ENCODE results near the gene PIGQ.
A peak's percentile ranks its signal among the peaks of the same experiment; 100 is the strongest.

The PIGQ gene

GRCh38 chr16:528111-529011 is 41.4 kb upstream of the PIGQ start:
- no peak for ATAC-seq (replicated peaks; ENCODE audit: extremely low read depth, poor library complexity, severe bottlenecking)
- Mint-ChIP-seq H3K4me1 (peaks cover 34% of the 10 kb centered on the region), H3K36me3 (ENCODE audit: insufficient read depth) (peaks cover 14% of the 10 kb centered on the region), H3K4me3 (peak overlapping the region; percentile 88), H3K27me3 (no peaks in the 10 kb centered on the region), H3K9me3 (no peaks in the 10 kb centered on the region), H3K27ac (ENCODE audit: low read depth) (peak overlapping the region; percentile 90)
- DNase-seq (ENCODE audit: low spot score in 2 of 2): no peak

DNA sequence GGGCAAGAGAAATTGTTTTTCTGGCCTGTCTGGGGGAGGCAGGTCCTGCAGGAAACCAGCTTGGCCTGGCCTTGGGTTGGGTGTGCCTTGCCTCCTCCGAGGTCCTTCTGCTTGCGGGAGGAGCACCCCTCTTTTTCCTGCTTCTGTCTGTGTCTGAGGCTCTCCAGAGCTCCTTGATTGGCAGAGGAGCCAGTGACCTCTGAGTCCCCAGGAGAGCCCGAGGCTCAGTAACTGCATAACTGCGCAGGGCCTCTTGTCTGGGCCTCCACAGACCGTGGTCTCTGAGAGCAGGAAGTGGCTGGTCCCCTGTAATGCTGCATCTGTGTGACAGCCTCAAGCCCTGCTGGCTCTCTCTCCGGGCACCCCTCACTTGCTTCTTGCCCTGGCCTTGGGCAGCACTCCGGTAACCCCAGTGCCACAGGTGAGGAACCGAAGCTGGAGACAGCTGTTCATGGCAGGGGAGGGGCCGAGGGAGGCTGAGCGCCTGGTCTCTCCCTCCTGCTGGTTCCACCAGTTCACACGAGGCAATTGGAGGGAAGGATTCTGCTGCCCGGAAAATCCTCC is 40.7 kb upstream of the PIGQ start:
- Mint-ChIP-seq H3K36me3 (ENCODE audit: insufficient read depth) (peaks cover 14% of the 10 kb centered on the region), H3K27me3 (no peaks in the 10 kb centered on the region), H3K4me1 (peaks cover 34% of the 10 kb centered on the region), H3K4me3 (peak overlapping the region; percentile 88), H3K9me3 (no peaks in the 10 kb centered on the region), H3K27ac (ENCODE audit: low read depth) (peak overlapping the region; percentile 90)
- ATAC-seq (replicated peaks; ENCODE audit: extremely low read depth, poor library complexity, severe bottlenecking): peak; percentile 16
- peak in 1 of 2 donors; percentile 31 for DNase-seq (ENCODE audit: low spot score in 2 of 2)

DNA sequence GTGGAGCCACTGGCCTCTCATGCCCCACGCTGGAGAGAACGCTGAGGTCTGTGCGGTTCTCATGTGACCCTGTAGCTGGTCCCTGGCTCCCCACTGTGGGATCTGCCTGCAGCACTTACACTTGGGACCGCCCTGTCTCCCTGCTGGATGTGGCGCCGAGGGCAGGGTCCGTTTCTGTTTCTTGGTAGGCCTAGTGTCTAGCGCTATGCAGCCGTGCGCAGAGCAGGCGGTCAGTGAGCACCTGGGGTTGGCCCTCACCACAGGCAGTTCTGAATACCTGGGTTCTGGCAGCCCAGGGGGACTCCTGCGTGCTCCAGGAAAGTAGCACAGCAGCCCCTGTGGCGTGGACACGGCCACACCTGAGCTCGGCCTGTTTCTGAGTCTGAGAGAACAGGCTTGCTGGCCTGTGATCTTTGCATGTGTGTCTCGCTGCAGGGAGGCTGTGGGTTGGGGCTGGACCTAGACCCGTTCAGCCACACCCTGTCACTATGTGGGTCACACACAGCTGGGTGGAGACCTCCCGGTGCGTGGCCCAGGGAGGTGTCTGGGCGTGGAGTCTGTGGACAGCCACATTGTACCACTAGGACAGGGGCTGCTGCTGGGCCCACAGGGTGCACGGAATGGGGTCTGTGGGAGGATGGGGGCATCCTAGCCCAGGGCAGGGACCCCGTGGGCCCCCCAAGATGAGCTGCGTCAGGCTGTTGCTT is 39.5 kb upstream of the PIGQ start:
- peaks cover 33% of the 10 kb centered on the region for H3K4me1 Mint-ChIP-seq
- H3K36me3 Mint-ChIP-seq (ENCODE audit: insufficient read depth): peaks cover 12% of the 10 kb centered on the region
- ATAC-seq (replicated peaks; ENCODE audit: extremely low read depth, poor library complexity, severe bottlenecking) (no peak), DNase-seq (ENCODE audit: low spot score in 2 of 2) (no peak)
- no peaks in the 10 kb centered on the region for H3K9me3 Mint-ChIP-seq
- no peaks in the 10 kb centered on the region for H3K27me3 Mint-ChIP-seq
- H3K27ac Mint-ChIP-seq (ENCODE audit: low read depth): no peak overlapping the region
- H3K4me3 Mint-ChIP-seq: peak overlapping the region; percentile 88

GRCh38 chr16:531494-532125 is 38.2 kb upstream of the PIGQ start:
- DNase-seq (ENCODE audit: low spot score in 2 of 2): no peak
- Mint-ChIP-seq H3K27ac (ENCODE audit: low read depth) (peak overlapping the region; percentile 29), H3K9me3 (no peaks in the 10 kb centered on the region), H3K36me3 (ENCODE audit: insufficient read depth) (peaks cover 11% of the 10 kb centered on the region), H3K27me3 (no peaks in the 10 kb centered on the region), H3K4me1 (peaks cover 21% of the 10 kb centered on the region), H3K4me3 (no peak overlapping the region)
- ATAC-seq (replicated peaks; ENCODE audit: extremely low read depth, poor library complexity, severe bottlenecking): no peak

- DNase-seq (ENCODE audit: low spot score in 2 of 2) (no peak), ATAC-seq (replicated peaks; ENCODE audit: extremely low read depth, poor library complexity, severe bottlenecking) (no peak)
- H3K36me3 Mint-ChIP-seq (ENCODE audit: insufficient read depth): peaks cover 7% of the 10 kb centered on the region
- no peak overlapping the region for H3K4me3 Mint-ChIP-seq
- H3K4me1 Mint-ChIP-seq: peaks cover 17% of the 10 kb centered on the region
- no peaks in the 10 kb centered on the region for H3K27me3 Mint-ChIP-seq
- no peaks in the 10 kb centered on the region for H3K9me3 Mint-ChIP-seq
- H3K27ac Mint-ChIP-seq (ENCODE audit: low read depth): no peak overlapping the region
These were observed 36.2 kb upstream of the PIGQ start for GRCh38 chr16:533391-534123.

- H3K4me1 Mint-ChIP-seq: peaks cover 15% of the 10 kb centered on the region
- no peaks in the 10 kb centered on the region for H3K9me3 Mint-ChIP-seq
- H3K27ac Mint-ChIP-seq (ENCODE audit: low read depth): no peak overlapping the region
- ATAC-seq (replicated peaks; ENCODE audit: extremely low read depth, poor library complexity, severe bottlenecking): no peak
- no peak overlapping the region for H3K4me3 Mint-ChIP-seq
- DNase-seq (ENCODE audit: low spot score in 2 of 2): no peak
- no peaks in the 10 kb centered on the region for H3K27me3 Mint-ChIP-seq
- H3K36me3 Mint-ChIP-seq (ENCODE audit: insufficient read depth): peaks cover 3% of the 10 kb centered on the region
These were observed 35.6 kb upstream of the PIGQ start for GRCh38 chr16:534135-534534.

DNA sequence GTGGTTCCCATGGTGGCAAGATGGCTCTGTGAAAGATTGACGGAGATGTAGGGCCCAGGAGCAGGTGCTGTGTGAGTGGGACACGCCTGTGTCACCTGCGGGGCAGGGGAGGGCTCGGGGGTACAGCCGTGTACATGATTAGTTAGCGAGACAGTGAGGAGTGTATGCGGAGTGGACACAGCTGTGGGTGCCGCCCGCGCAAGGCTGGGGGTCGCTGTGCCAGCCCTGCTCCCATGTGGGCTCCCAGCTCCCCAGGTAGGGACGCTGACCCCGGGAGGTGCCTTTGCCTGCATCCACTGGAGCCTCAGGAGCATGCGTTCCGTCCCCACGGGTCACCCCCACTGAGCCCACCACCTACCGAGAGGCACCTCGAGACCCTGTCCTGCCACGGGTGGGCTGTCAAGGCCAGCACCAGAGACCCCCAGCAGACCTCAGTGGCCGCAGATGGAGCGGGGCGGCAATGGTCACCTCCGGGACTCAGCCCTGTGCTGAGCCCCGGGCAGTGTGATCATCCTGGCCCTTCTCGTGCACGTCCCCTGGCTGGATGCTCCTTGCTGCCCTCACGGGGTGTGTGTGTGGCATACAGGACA is 34.8 kb upstream of the PIGQ start:
- Mint-ChIP-seq H3K4me1 (peaks cover 11% of the 10 kb centered on the region), H3K36me3 (ENCODE audit: insufficient read depth) (peaks cover 3% of the 10 kb centered on the region), H3K27me3 (no peaks in the 10 kb centered on the region), H3K27ac (ENCODE audit: low read depth) (no peak overlapping the region), H3K9me3 (no peaks in the 10 kb centered on the region), H3K4me3 (no peak overlapping the region)
- no peak for ATAC-seq (replicated peaks; ENCODE audit: extremely low read depth, poor library complexity, severe bottlenecking)
- DNase-seq (ENCODE audit: low spot score in 2 of 2): no peak

GRCh38 chr16:535446-536405 is 34.0 kb upstream of the PIGQ start:
- H3K4me1 Mint-ChIP-seq: peaks cover 4% of the 10 kb centered on the region
- no peaks in the 10 kb centered on the region for H3K9me3 Mint-ChIP-seq
- no peak overlapping the region for H3K4me3 Mint-ChIP-seq
- no peak for DNase-seq (ENCODE audit: low spot score in 2 of 2)
- ATAC-seq (replicated peaks; ENCODE audit: extremely low read depth, poor library complexity, severe bottlenecking): no peak
- no peaks in the 10 kb centered on the region for H3K27me3 Mint-ChIP-seq
- no peak overlapping the region for H3K27ac Mint-ChIP-seq (ENCODE audit: low read depth)
- H3K36me3 Mint-ChIP-seq (ENCODE audit: insufficient read depth): peaks cover 3% of the 10 kb centered on the region

DNA sequence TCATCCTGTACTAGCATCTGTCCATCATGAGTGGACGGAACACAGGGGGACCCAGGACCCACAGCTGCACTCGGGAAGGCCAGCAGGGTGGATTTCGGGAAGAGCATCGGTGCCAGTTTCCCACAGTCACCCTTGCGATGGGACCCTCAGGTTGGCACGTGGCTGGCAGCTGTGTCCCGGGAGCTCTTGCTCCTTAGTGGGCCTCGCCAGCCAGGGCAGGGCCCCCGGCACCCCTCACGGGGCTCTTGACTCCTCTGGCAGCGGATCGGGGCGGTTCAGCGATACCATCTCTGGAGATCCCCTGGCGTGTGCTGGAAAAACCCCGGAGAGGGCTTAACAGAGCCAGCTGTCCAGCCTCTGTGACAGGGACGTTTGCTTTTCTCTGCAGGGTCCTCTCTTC is 33.0 kb upstream of the PIGQ start:
- H3K4me1 Mint-ChIP-seq: peaks cover 4% of the 10 kb centered on the region

GRCh38 chr16:537415-538335 is 32.1 kb upstream of the PIGQ start:
- no peak overlapping the region for H3K27ac Mint-ChIP-seq (ENCODE audit: low read depth)
- H3K9me3 Mint-ChIP-seq: no peaks in the 10 kb centered on the region
- H3K4me1 Mint-ChIP-seq: peaks cover 4% of the 10 kb centered on the region
- DNase-seq (ENCODE audit: low spot score in 2 of 2): no peak
- H3K36me3 Mint-ChIP-seq (ENCODE audit: insufficient read depth): peaks cover 3% of the 10 kb centered on the region
- H3K27me3 Mint-ChIP-seq: no peaks in the 10 kb centered on the region
- H3K4me3 Mint-ChIP-seq: no peak overlapping the region
- ATAC-seq (replicated peaks; ENCODE audit: extremely low read depth, poor library complexity, severe bottlenecking): no peak

More for the DNA sequence above, 33.0 kb upstream of the PIGQ start:
- Mint-ChIP-seq H3K4me3 (no peak overlapping the region), H3K27me3 (no peaks in the 10 kb centered on the region), H3K27ac (ENCODE audit: low read depth) (no peak overlapping the region), H3K9me3 (no peaks in the 10 kb centered on the region), H3K36me3 (ENCODE audit: insufficient read depth) (peaks cover 3% of the 10 kb centered on the region)
- DNase-seq (ENCODE audit: low spot score in 2 of 2): no peak
- no peak for ATAC-seq (replicated peaks; ENCODE audit: extremely low read depth, poor library complexity, severe bottlenecking)

All from central memory CD8-positive, alpha-beta T cell (primary cell).